Stimulated activated CD8-positive, alpha-beta memory T cell treated with anti-CD3 and anti-CD28 coated beads, Interleukin-7, amount 100 ng/mL, for 1 hour (primary cell): ENCODE results near the gene DYTN.
A peak's percentile ranks its signal among the peaks of the same experiment; 100 is the strongest.
"Not testable (repeated sequence)": the region's sequence is repeated elsewhere in the genome, so short reads cannot be mapped to it uniquely, and the experiment has no call there.

Experiments
- DNase-seq, 2 donors: peaks; one replicate each; pipeline ENCODE4 v3.0.0-alpha.2; 2020; ENCODE audit warnings: low read depth in 2 of 2

The DYTN gene

GRCh38 chr2:206718296-206718695, at the start of gene DYTN:
DYTN (minus strand) TSS chr2:206718396; CDS start chr2:206718279, 117 bp downstream.
- DNase-seq = no peak

- no peak for DNase-seq
Measured at GRCh38 chr2:206766057-206766930, 48.1 kb upstream of the DYTN start.

- peak; percentile 53 to 64 for DNase-seq
Measured at GRCh38 chr2:206765242-206766056, 47.3 kb upstream of the DYTN start, which contains the start of the genes FASTKD2 and MDH1B. FASTKD2 (plus strand) TSS chr2:206765606; CDS start chr2:206766694, 1,088 bp downstream. MDH1B (minus strand) TSS chr2:206765328; CDS start chr2:206765271, 57 bp downstream.

GRCh38 chr2:206764673-206765241, 46.6 kb upstream of the DYTN start:
- no peak for DNase-seq

GRCh38 chr2:206756816-206757215, 38.6 kb upstream of the DYTN start:
- no peak for DNase-seq

- no peak for DNase-seq
Measured at GRCh38 chr2:206740800-206741199, 22.6 kb upstream of the DYTN start.

- DNase-seq = no peak
Measured at GRCh38 chr2:206739271-206739670, 21.1 kb upstream of the DYTN start.

GRCh38 chr2:206736935-206737334, 18.7 kb upstream of the DYTN start:
- no peak for DNase-seq

- no peak for DNase-seq
Measured at GRCh38 chr2:206733341-206733740, 15.1 kb upstream of the DYTN start.

GRCh38 chr2:206728277-206729199, 10.3 kb upstream of the DYTN start:
- no peak for DNase-seq

- no peak for DNase-seq
Measured at GRCh38 chr2:206727287-206727686, 9.1 kb upstream of the DYTN start.

GRCh38 chr2:206723288-206723687, 5.1 kb upstream of the DYTN start:
- no peak for DNase-seq

- no peak for DNase-seq
Measured at GRCh38 chr2:206721256-206721920, 3.2 kb upstream of the DYTN start.

- DNase-seq = no peak
Measured at GRCh38 chr2:206716623-206717022, 1.6 kb downstream of the DYTN start.

GRCh38 chr2:206715183-206715582, 3.0 kb downstream of the DYTN start:
- DNase-seq = not testable (repeated sequence)

GRCh38 chr2:206713746-206714145, 4.5 kb downstream of the DYTN start:
- DNase-seq = no peak

- no peak for DNase-seq
Measured at GRCh38 chr2:206708286-206708685, 9.9 kb downstream of the DYTN start.

- DNase-seq = no peak
Measured at GRCh38 chr2:206707164-206707701, 11.0 kb downstream of the DYTN start.

GRCh38 chr2:206701952-206702605, 16.1 kb downstream of the DYTN start:
- no peak for DNase-seq

GRCh38 chr2:206700156-206700555, 18.0 kb downstream of the DYTN start:
- no peak for DNase-seq
